Measurements from ENCODE around the gene PCDH18. TPM values are rescaled to one million over a fixed set of nuclear protein-coding genes. Genes with fewer than 3 reads are reported as not detected.

PCDH18 gene
- total and polyA plus RNA-seq, 7 experiments from 2014 or later: 0.05 to 0.33 (median 0.12) TPM; not detected in 2

DNA sequence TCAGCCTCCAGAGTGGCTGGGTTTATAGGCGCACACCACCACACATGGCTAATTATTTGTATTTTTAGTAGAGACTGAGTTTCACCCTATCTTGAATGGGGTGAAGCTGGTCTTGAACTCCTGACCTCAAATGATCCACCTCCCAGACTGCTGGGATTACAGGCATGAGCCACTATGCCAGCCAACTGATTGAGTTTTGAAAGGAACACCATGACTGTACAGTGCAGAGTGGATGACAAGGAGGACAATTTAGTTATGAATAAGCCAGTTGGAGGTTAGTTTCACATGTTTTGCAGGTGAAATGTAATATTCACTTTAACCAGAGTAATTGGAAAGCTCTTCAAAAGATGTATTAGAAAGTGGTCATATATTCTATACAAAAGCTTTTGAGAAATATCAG is 60.8 kb downstream of the PCDH18 start:
- Histone ChIP-seq H3K9me3 (ENCODE audit: control insufficient read depth in 2 of 3, low read length in 3 of 3) (no peaks in the 10 kb centered on the region), H3K4me3 (ENCODE audit: low read length) (no peak overlapping the region), H3K27me3 (ENCODE audit: control insufficient read depth in 2 of 2, insufficient read depth in 2 of 2, low read length in 2 of 2) (no peaks in the 10 kb centered on the region), H3K36me3 (ENCODE audit: control insufficient read depth in 2 of 3, insufficient read depth in 3 of 3, low read length in 3 of 3) (no peaks in the 10 kb centered on the region), H3K27ac (ENCODE audit: low read depth, low read length) (no peak overlapping the region), H3K4me1 (ENCODE audit: control insufficient read depth in 2 of 2, insufficient read depth in 2 of 2, low read length in 2 of 2) (no peaks in the 10 kb centered on the region)
- Mint-ChIP-seq H3K9me3 (peaks cover 0 to 9% (median 3%) of the 10 kb centered on the region in 11 donors), H3K36me3 (no peaks in the 10 kb centered on the region), H3K27ac (no peak overlapping the region), H3K27me3 (no peaks in the 10 kb centered on the region), H3K4me3 (no peak overlapping the region), H3K4me1 (no peaks in the 10 kb centered on the region)
- intact Hi-C loops (cut with micrococcal nuclease): no loop called here
- no peak for DNase-seq
- CTCF ChIA-PET: no interaction called here
- no peak for ATAC-seq
- POLR2A ChIA-PET: no interaction called here

DNA sequence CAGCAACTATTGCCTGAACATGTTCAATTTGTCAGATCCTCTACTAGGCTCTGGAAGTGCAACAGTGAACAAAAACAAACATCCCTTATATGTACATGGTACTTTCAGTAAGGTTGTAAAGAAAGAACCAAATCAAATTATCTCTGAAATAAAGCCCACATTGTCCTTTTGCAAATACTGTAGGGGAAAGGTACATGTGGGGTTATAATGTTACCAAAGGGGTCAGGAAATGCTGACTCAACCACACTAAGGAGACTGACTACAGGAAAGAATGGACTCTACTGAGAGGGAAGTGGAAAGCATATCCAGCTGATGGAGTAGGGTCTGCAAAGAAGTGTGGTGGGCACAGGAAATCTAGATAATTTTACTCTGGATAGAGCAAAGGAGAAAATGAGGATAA is 61.5 kb downstream of the PCDH18 start:
- Mint-ChIP-seq H3K27ac (no peak overlapping the region), H3K9me3 (peaks cover 0 to 12% (median 4%) of the 10 kb centered on the region in 11 donors), H3K36me3 (no peaks in the 10 kb centered on the region), H3K27me3 (no peaks in the 10 kb centered on the region), H3K4me3 (no peak overlapping the region), H3K4me1 (no peaks in the 10 kb centered on the region)
- ATAC-seq (no peak), DNase-seq (no peak)
- H3K9me3 ChIP-seq (ENCODE audit: control insufficient read depth in 2 of 3, low read length in 3 of 3): no peaks in the 10 kb centered on the region
- H3K4me1 ChIP-seq (ENCODE audit: control insufficient read depth in 2 of 2, insufficient read depth in 2 of 2, low read length in 2 of 2): no peaks in the 10 kb centered on the region
- ChIA-PET CTCF (no interaction called here), POLR2A (no interaction called here)
- no peaks in the 10 kb centered on the region for H3K36me3 ChIP-seq (ENCODE audit: control insufficient read depth in 2 of 3, insufficient read depth in 3 of 3, low read length in 3 of 3)
- H3K27me3 ChIP-seq (ENCODE audit: control insufficient read depth in 2 of 2, insufficient read depth in 2 of 2, low read length in 2 of 2): no peaks in the 10 kb centered on the region
- no peak overlapping the region for H3K4me3 ChIP-seq (ENCODE audit: low read length)
- no peak overlapping the region for H3K27ac ChIP-seq (ENCODE audit: low read depth, low read length)
- intact Hi-C loops (cut with micrococcal nuclease): no loop called here

All from naive thymus-derived CD4-positive, alpha-beta T cell (primary cell).